PC-3 (cell line): Measurements from ENCODE around the gene CDC42BPB. TPM values are rescaled to one million over a fixed set of nuclear protein-coding genes. Genes with fewer than 3 reads are reported as not detected.

ENCODE experiments used
- ATAC-seq: fragments of 200-7000 bp; cut with Tn5 transposase; 2 replicates; pipeline ENCODE4 v1.9.1; 2020; ENCODE audit warnings: mild to moderate bottlenecking, moderate library complexity
- BruUV-seq: library from RNA; stranded (reverse); fragments of 400-500 nt; replicated peaks from 2 replicates; lab custom pipeline; 2021; lab: Mats Ljungman, UMichigan
- CTCF ChIA-PET: fragments of 300-600 bp; sonication (Branson Sonifier 250); formaldehyde crosslinking; loops from one replicate; lab custom pipeline; 2022; ENCODE audit warnings: antibody characterized with exemption; lab: Charles Lee
- POLR2A ChIA-PET: fragments of 300-600 bp; sonication (Branson Sonifier 250); formaldehyde crosslinking; loops from one replicate; lab custom pipeline; 2022; ENCODE audit warnings: antibody characterized with exemption; ENCODE audit not compliant: unreplicated experiment; lab: Charles Lee
- DNase-seq: peaks from one replicate; pipeline ENCODE4 v3.0.0-alpha.2; 2015
- H2AFZ ChIP-seq: fragments of 300-600 bp; sonication (generic); 2 replicates; pipeline ENCODE4 v1.6.0; 2016; ENCODE audit warnings: antibody characterized with exemption, low read length
- H3F3A ChIP-seq: fragments of 300-600 bp; sonication (generic); one replicate; pipeline ENCODE4 v1.6.0; 2017; ENCODE audit warnings: antibody characterized with exemption, low read length, control low read depth, mild to moderate bottlenecking; ENCODE audit not compliant: unreplicated experiment
- H3K27ac ChIP-seq: fragments of 300-600 bp; sonication (generic); 2 replicates; pipeline ENCODE4 v1.5.1; 2016; ENCODE audit warnings: mild to moderate bottlenecking, low read length
- H3K27me3 ChIP-seq: fragments of 300-600 bp; sonication (generic); 2 replicates; pipeline ENCODE4 v1.6.1; 2016; ENCODE audit warnings: low read length, mixed read lengths
- H3K36me3 ChIP-seq: fragments of 300-600 bp; sonication (generic); 2 replicates; pipeline ENCODE4 v1.6.1; 2016; ENCODE audit warnings: low read depth, mixed run types, low read length, mixed read lengths
- H3K4me1 ChIP-seq: fragments of 300-600 bp; sonication (generic); 2 replicates; pipeline ENCODE4 v1.5.1; 2016; ENCODE audit warnings: low read length; ENCODE audit not compliant: insufficient read depth
- H3K4me2 ChIP-seq: fragments of 300-600 bp; sonication (generic); 2 replicates; pipeline ENCODE4 v1.6.0; 2016; ENCODE audit warnings: low read length
- H3K4me3 ChIP-seq: fragments of 300-600 bp; sonication (generic); 2 replicates; pipeline ENCODE4 v1.5.1; 2016; ENCODE audit warnings: mild to moderate bottlenecking, low read length, mixed read lengths
- H3K79me2 ChIP-seq: fragments of 300-600 bp; sonication (generic); 2 replicates; pipeline ENCODE4 v1.6.1; 2017; ENCODE audit warnings: low read length, mixed read lengths
- H3K9ac ChIP-seq: fragments of 300-600 bp; sonication (generic); 2 replicates; pipeline ENCODE4 v1.6.0; 2016; ENCODE audit warnings: mild to moderate bottlenecking, low read length
- H3K9me2 ChIP-seq: fragments of 300-600 bp; sonication (generic); replicated peaks from 2 replicates; pipeline ENCODE4 v1.6.1; 2016; ENCODE audit warnings: mixed run types, low read length, mixed read lengths
- H3K9me3 ChIP-seq: fragments of 300-600 bp; sonication (generic); 2 replicates; pipeline ENCODE4 v1.6.1; 2016; ENCODE audit warnings: low read length, mixed read lengths
- H4K20me1 ChIP-seq: fragments of 300-600 bp; sonication (generic); 2 replicates; pipeline ENCODE4 v1.6.1; 2016; ENCODE audit warnings: low read length, mixed read lengths
- CTCF ChIP-seq: fragments of 300-600 bp; sonication (generic); conservative IDR thresholded peaks from 2 replicates; pipeline ENCODE4 v1.5.1; 2017; ENCODE audit warnings: antibody characterized with exemption, low read depth, mild to moderate bottlenecking, low read length
- EZH2 ChIP-seq: fragments of 300-600 bp; sonication (generic); IDR thresholded peaks from one replicate; pipeline ENCODE4 v1.6.1; 2017; ENCODE audit warnings: antibody characterized with exemption, mild to moderate bottlenecking, low read length; ENCODE audit not compliant: unreplicated experiment
- EZH2phosphoT487 ChIP-seq: fragments of 300-600 bp; sonication (generic); IDR thresholded peaks from 2 replicates; pipeline ENCODE4 v1.6.1; 2018; ENCODE audit warnings: mild to moderate bottlenecking, antibody characterized with exemption, low read length, borderline replicate concordance
- intact Hi-C: fragments of 100-400 bp; cut with micrococcal nuclease; formaldehyde crosslinking; loops from 2 replicates; pipeline ENCODE4 v1.9.0; 2023
- total RNA-seq: library from RNA; depleted of rRNA; stranded (reverse); fragments of >200 nt; gene quantifications from 2 replicates; pipeline ENCODE4 v1.2.3, GENCODE V29; 2014

CDC42BPB gene
- total RNA-seq, 1 experiment from 2014 or later = 73.0 TPM

DNA sequence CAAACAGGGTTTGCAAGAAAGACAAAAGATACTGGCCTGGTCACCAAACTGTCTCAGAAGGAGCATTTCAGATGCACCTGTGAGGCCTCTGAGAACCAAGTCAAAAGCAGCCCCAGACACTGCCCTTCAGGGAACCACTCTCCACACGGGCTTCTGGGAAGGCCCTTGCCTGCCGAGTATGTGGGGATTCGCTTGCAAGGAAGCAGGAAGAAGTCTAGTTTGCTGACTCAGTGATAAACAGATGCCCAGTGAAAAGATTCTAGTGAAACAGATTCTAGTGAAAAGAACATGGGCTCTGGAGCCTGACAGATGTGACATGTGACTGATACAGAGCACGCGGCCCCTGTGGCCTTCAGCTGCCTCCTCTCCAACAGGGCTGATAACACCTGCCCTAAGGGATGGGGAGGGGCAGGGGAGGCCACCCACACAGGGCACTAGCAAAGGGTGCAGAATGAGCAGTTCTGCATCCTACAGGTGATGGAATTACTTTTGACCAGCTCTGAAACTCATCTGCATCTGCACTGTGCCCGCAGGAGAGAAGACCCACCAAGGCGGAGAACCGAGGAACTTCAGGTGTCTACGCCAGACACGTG, 115.8 kb downstream of the CDC42BPB start:
- Histone ChIP-seq H4K20me1 (no peaks in the 10 kb centered on the region), H3K9me2 (no peaks in the 10 kb centered on the region), H3K79me2 (no peaks in the 10 kb centered on the region), H3K4me1 (no peaks in the 10 kb centered on the region), H3K4me2 (no peak overlapping the region), H3K9ac (no peak overlapping the region), H3K27me3 (no peaks in the 10 kb centered on the region), H2AFZ (no peak overlapping the region), H3F3A (no peaks in the 10 kb centered on the region), H3K36me3 (peaks cover 33% of the 10 kb centered on the region), H3K4me3 (no peak overlapping the region), H3K9me3 (no peaks in the 10 kb centered on the region), H3K27ac (no peak overlapping the region)
- CTCF ChIA-PET = no interaction called here
- POLR2A ChIA-PET = no interaction called here
- TF ChIP-seq EZH2 (no peak), CTCF (no peak), EZH2phosphoT487 (no peak)
- ATAC-seq (no peak), DNase-seq (no peak)
- BruUV-seq = no TSS peak
- intact Hi-C loops = no loop called here

DNA sequence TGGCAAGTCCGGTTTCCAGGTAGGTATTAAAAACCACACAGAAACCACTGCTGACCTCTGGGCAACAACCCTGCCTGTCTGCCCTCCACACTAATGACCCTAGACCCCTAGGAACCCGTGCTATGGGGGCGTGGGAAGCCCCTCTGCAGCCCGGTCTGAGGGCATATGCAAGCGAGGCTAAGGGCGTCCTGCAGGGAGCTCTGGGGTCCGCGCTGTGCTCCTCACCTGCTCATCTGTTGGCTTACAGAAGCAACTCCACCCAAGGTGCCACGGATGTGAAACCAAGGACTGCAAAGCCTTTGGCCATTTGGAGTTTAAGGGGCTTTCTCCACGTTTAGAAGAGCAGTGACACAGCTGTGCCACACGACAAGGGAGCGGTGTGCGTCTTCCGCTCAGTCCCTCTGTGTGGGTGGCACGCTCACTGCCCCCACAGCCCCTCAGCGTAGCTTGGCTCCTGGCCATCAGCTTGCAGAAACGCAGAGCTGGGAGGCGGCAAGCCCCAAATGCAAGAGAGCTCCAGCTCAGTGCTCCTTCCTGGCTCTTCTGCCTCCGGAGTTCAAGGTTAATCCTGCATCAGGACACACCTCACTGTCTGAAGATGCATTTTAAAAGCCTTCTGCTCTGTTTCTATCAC, 116.5 kb downstream of the CDC42BPB start:
- no peak for ATAC-seq

More for the DNA sequence above, 116.5 kb downstream of the CDC42BPB start:
- intact Hi-C loops = no loop called here
- CTCF ChIA-PET = no interaction called here
- peaks cover 30% of the 10 kb centered on the region for H3K36me3 ChIP-seq
- TF ChIP-seq CTCF (no peak), EZH2 (no peak), EZH2phosphoT487 (no peak)
- no peaks in the 10 kb centered on the region for H3F3A ChIP-seq
- H3K9me2 ChIP-seq = no peaks in the 10 kb centered on the region
- H3K27me3 ChIP-seq = no peaks in the 10 kb centered on the region
- H3K4me1 ChIP-seq = no peaks in the 10 kb centered on the region
- no peak overlapping the region for H3K27ac ChIP-seq
- no peak overlapping the region for H3K4me2 ChIP-seq
- no peak overlapping the region for H2AFZ ChIP-seq
- no peaks in the 10 kb centered on the region for H3K79me2 ChIP-seq
- BruUV-seq = no TSS peak
- no peaks in the 10 kb centered on the region for H3K9me3 ChIP-seq
- no peaks in the 10 kb centered on the region for H4K20me1 ChIP-seq
- POLR2A ChIA-PET = no interaction called here
- H3K4me3 ChIP-seq = no peak overlapping the region
- no peak overlapping the region for H3K9ac ChIP-seq
- DNase-seq = no peak
